Testis (tissue), 2 donors: ENCODE measurements around the gene CBX5.

ENCODE experiments used
- POLR2A ChIP-seq: fragments of 450-650 bp; IDR thresholded peaks from one replicate; pipeline ENCODE4 v1.6.1; 2017; ENCODE audit warnings: antibody characterized with exemption, mild to moderate bottlenecking, moderate library complexity
- TF ChIP-seq, protein P1 (sequence below), 3 experiments: fragments of 450-650 bp in 2 of 3; fragments of 200-600 bp in 1 of 3; sonication (generic) in 1 of 3; IDR thresholded peaks; one replicate each; pipeline ENCODE4 v1.5.1; 2016 to 2019; ENCODE audit warnings: antibody characterized with exemption in 3 of 3, mild to moderate bottlenecking in 2 of 3, moderate library complexity in 1 of 3

DNA sequence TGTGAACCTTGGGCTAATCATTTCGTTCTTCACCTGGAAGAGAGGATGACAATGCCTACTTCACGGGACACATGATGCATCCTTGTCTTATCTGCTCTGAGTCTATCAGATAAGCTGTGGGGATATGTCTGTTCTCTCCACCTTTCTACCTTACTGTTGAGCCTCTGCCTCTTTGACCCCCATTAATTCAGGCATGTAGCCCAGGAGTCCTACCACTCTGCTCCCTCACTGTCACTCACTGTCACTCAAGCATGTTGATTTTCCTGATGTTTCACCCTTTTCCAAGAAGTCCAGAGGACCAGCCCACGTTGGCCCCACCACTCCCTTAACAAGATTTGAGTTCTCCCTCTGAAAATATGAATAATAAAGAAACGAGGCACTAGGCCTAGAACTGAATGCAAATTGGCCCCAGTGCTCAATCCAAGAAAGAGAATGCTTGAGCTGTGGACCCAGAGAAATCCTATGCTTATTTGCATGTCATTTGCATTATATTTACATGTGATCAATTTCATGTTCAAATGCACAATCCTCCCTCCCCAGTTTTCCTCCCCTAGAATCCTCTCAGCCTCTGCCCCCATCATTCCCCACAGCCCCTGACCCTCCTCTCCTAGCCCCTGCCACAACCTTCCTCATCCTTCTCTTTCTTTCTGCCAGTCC is 84.7 kb downstream of the CBX5 start:
- TF ChIP-seq, protein P1, sequence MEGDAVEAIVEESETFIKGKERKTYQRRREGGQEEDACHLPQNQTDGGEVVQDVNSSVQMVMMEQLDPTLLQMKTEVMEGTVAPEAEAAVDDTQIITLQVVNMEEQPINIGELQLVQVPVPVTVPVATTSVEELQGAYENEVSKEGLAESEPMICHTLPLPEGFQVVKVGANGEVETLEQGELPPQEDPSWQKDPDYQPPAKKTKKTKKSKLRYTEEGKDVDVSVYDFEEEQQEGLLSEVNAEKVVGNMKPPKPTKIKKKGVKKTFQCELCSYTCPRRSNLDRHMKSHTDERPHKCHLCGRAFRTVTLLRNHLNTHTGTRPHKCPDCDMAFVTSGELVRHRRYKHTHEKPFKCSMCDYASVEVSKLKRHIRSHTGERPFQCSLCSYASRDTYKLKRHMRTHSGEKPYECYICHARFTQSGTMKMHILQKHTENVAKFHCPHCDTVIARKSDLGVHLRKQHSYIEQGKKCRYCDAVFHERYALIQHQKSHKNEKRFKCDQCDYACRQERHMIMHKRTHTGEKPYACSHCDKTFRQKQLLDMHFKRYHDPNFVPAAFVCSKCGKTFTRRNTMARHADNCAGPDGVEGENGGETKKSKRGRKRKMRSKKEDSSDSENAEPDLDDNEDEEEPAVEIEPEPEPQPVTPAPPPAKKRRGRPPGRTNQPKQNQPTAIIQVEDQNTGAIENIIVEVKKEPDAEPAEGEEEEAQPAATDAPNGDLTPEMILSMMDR (IDR thresholded peaks at IDR 0.05) = no peak
- no peak for TF ChIP-seq POLR2A
